Measurements from ENCODE around the gene OR11A1.

GRCh38 chr6:29478740-29479139, 21.9 kb upstream of the OR11A1 start:
- TF ChIP-seq POLR2AphosphoS5 (IDR thresholded peaks at IDR 0.05; ENCODE audit: low read depth, low read length) (no peak), TAF1 (IDR thresholded peaks at IDR 0.05; ENCODE audit: borderline replicate concordance, insufficient read depth, low read length) (no peak)
